Tibial artery (tissue), 4 donors: ENCODE data around the gene PAMR1.

Experiments used
- DNase-seq, 2 donors: peaks; one replicate each; pipeline ENCODE4 v3.0.0-alpha.2; 2019
- H3K27ac ChIP-seq, 2 donors: fragments of 200-600 bp; sonication (generic) in 1 of 2; 1 replicate in 1 of 2; 2 replicates in 1 of 2; pipeline ENCODE4 v1.5.1; 2018 to 2019; ENCODE audit warnings: mild to moderate bottlenecking in 1 of 2
- H3K27me3 ChIP-seq, 2 donors: fragments of 200-600 bp; sonication (generic) in 1 of 2; one replicate each; pipeline versions ENCODE4 v1.5.1 to v1.6.0; 2016 to 2019
- H3K36me3 ChIP-seq, 3 donors: fragments of 200-600 bp; sonication (generic) in 2 of 3; one replicate each; pipeline ENCODE4 v1.5.1; 2016 to 2019; ENCODE audit warnings: mild to moderate bottlenecking in 2 of 3
- H3K4me1 ChIP-seq, 4 donors: fragments of 200-600 bp; sonication (generic) in 2 of 4; 1 replicate in 3 of 4; 2 replicates in 1 of 4; pipeline ENCODE4 v1.5.1; 2016 to 2019
- H3K4me3 ChIP-seq, 2 donors: fragments of 200-600 bp; sonication (generic) in 1 of 2; 1 replicate in 1 of 2; 2 replicates in 1 of 2; pipeline ENCODE4 v1.5.1; 2018 to 2019; ENCODE audit warnings: mild to moderate bottlenecking in 2 of 2
- H3K9me3 ChIP-seq, 3 donors: fragments of 200-600 bp; sonication (generic) in 1 of 3; one replicate each; pipeline ENCODE4 v1.5.1; 2016 to 2019
- CTCF ChIP-seq, 2 experiments: fragments of 200-600 bp in 1 of 2; fragments of 450-650 bp in 1 of 2; IDR thresholded peaks; one replicate each; pipeline ENCODE4 v1.5.1; 2017 to 2019; ENCODE audit warnings: antibody characterized with exemption in 2 of 2, mild to moderate bottlenecking in 1 of 2, moderate library complexity in 1 of 2
- intact Hi-C: fragments of 100-400 bp; cut with DNase I; formaldehyde crosslinking; loops from one replicate; pipeline ENCODE4 v1.15.0; 2023; ENCODE audit warnings: low total_unique reads

PAMR1 gene

GRCh38 chr11:35414311-35414710 lies 111.1 kb downstream of the PAMR1 start:
- intact Hi-C loops, result no loop called here
- H3K27ac ChIP-seq, result no peak overlapping the region
- DNase-seq, result no peak

GRCh38 chr11:35413598-35413997 lies 111.8 kb downstream of the PAMR1 start:
- no peak for TF ChIP-seq CTCF (IDR thresholded peaks at IDR 0.05)
- Histone ChIP-seq H3K9me3 (no peaks in the 10 kb centered on the region), H3K27ac (no peak overlapping the region), H3K4me1 (peaks cover 0 to 6% (median 3%) of the 10 kb centered on the region in 4 donors), H3K27me3 (peaks cover 0 to 41% of the 10 kb centered on the region in 2 donors), H3K36me3 (no peaks in the 10 kb centered on the region), H3K4me3 (no peak overlapping the region)
- DNase-seq, result no peak
- intact Hi-C loops, result no loop called here

More at GRCh38 chr11:35414311-35414710, 111.1 kb downstream of the PAMR1 start:
- Histone ChIP-seq H3K4me1 (peaks cover 0 to 13% (median 10%) of the 10 kb centered on the region in 4 donors), H3K36me3 (no peaks in the 10 kb centered on the region), H3K4me3 (no peak overlapping the region), H3K27me3 (peaks cover 0 to 48% of the 10 kb centered on the region in 2 donors), H3K9me3 (no peaks in the 10 kb centered on the region)
- TF ChIP-seq CTCF (IDR thresholded peaks at IDR 0.05), result no peak

GRCh38 chr11:35412285-35412684 lies 113.1 kb downstream of the PAMR1 start:
- H3K4me3 ChIP-seq, result no peak overlapping the region
- intact Hi-C loops, result no loop called here
- DNase-seq, result no peak
- no peak overlapping the region for H3K27ac ChIP-seq
- H3K27me3 ChIP-seq, result peaks cover 0 to 27% of the 10 kb centered on the region in 2 donors
- H3K9me3 ChIP-seq, result no peaks in the 10 kb centered on the region
- peak in 1 of 2 experiments; percentile 22 for TF ChIP-seq CTCF (IDR thresholded peaks at IDR 0.05)
- H3K4me1 ChIP-seq, result no peaks in the 10 kb centered on the region
- no peaks in the 10 kb centered on the region for H3K36me3 ChIP-seq

- no peaks in the 10 kb centered on the region for H3K9me3 ChIP-seq
- H3K27me3 ChIP-seq, result peaks cover 0 to 19% of the 10 kb centered on the region in 2 donors
- no peak for DNase-seq
- H3K4me1 ChIP-seq, result no peaks in the 10 kb centered on the region
- no peak overlapping the region for H3K27ac ChIP-seq
- H3K4me3 ChIP-seq, result no peak overlapping the region
- H3K36me3 ChIP-seq, result no peaks in the 10 kb centered on the region
- no peak for TF ChIP-seq CTCF (IDR thresholded peaks at IDR 0.05)
- intact Hi-C loops, result loop anchor here (10.0 kb wide), 1 partner anchor 822 kb away; no protein-coding TSS in a partner anchor
These were observed 118.4 kb downstream of the PAMR1 start for GRCh38 chr11:35407041-35407440.

GRCh38 chr11:35404388-35404775 lies 121.0 kb downstream of the PAMR1 start:
- Histone ChIP-seq H3K9me3 (no peaks in the 10 kb centered on the region), H3K4me1 (no peaks in the 10 kb centered on the region), H3K27me3 (peaks cover 0 to 12% of the 10 kb centered on the region in 2 donors), H3K4me3 (no peak overlapping the region), H3K36me3 (no peaks in the 10 kb centered on the region), H3K27ac (no peak overlapping the region)
- peak in 1 of 2 experiments; percentile 21 for TF ChIP-seq CTCF (IDR thresholded peaks at IDR 0.05)
- DNase-seq, result no peak
- intact Hi-C loops, result loop anchor here (10.0 kb wide), 1 partner anchor 820 kb away; no protein-coding TSS in a partner anchor
